Fibroblast of the aortic adventitia (primary cell): Measurements from ENCODE around the gene MTX1. TPM values are rescaled to one million over a fixed set of nuclear protein-coding genes. Genes with fewer than 3 reads are reported as not detected.
"Not testable (repeated sequence)": the region's sequence is repeated elsewhere in the genome, so short reads cannot be mapped to it uniquely, and the experiment has no call there.

Experiments
- DNase-seq: peaks from one replicate; pipeline ENCODE4 v3.0.0-alpha.2; 2010; ENCODE audit warnings: low read depth
- H3K4me3 ChIP-seq: 2 replicates; pipeline ENCODE4 v1.5.1; 2011; ENCODE audit warnings: low read depth, mild to moderate bottlenecking, control low read depth, low read length, moderate library complexity
- CTCF ChIP-seq: IDR thresholded peaks from 2 replicates; pipeline ENCODE4 v1.5.1; 2011; ENCODE audit warnings: mild to moderate bottlenecking, low read length, control low read depth, inconsistent platforms; ENCODE audit not compliant: insufficient read depth
- total RNA-seq: library from RNA; depleted of rRNA; stranded (reverse); fragments of >200 nt; gene quantifications from 2 replicates; pipeline ENCODE4 v1.2.3, GENCODE V29; 2012; ENCODE audit warnings: low replicate concordance

Gene MTX1
- total RNA-seq, 1 donor, result 26.1 TPM

- DNase-seq, result peak; percentile 99
- TF ChIP-seq CTCF, result no peak
- peak overlapping the region; percentile 90 for H3K4me3 ChIP-seq
Measured at GRCh38 chr1:155227261-155228095, 19.0 kb downstream of the MTX1 start.

GRCh38 chr1:155228096-155228427, 19.6 kb downstream of the MTX1 start:
- no peak for TF ChIP-seq CTCF
- no peak for DNase-seq
- H3K4me3 ChIP-seq, result peak overlapping the region; percentile 55

GRCh38 chr1:155231302-155231701, 22.8 kb downstream of the MTX1 start:
- H3K4me3 ChIP-seq, DNase-seq: not testable (repeated sequence)

- not testable (repeated sequence) for H3K4me3 ChIP-seq
- DNase-seq, result peak; percentile 81
Measured at GRCh38 chr1:155232001-155232978, 23.8 kb downstream of the MTX1 start.

- not testable (repeated sequence) for H3K4me3 ChIP-seq, DNase-seq
Measured at GRCh38 chr1:155233502-155233901, 25.0 kb downstream of the MTX1 start.

- H3K4me3 ChIP-seq, DNase-seq: not testable (repeated sequence)
Measured at GRCh38 chr1:155235375-155235774, 26.9 kb downstream of the MTX1 start.

- no peak for DNase-seq
- TF ChIP-seq CTCF, result no peak
- no peak overlapping the region for H3K4me3 ChIP-seq
Measured at GRCh38 chr1:155236451-155236850, 28.0 kb downstream of the MTX1 start.

GRCh38 chr1:155241069-155241679, 32.7 kb downstream of the MTX1 start:
- peak overlapping the region; percentile 65 for H3K4me3 ChIP-seq
- no peak for TF ChIP-seq CTCF
- peak; percentile 88 for DNase-seq
